Fibroblast of villous mesenchyme (primary cell): ENCODE results near the gene KY. TPM values are rescaled to one million over a fixed set of nuclear protein-coding genes. Genes with fewer than 3 reads are reported as not detected.

Experiments
- DNase-seq: peaks from one replicate; pipeline ENCODE4 v3.0.0-alpha.2; 2010; ENCODE audit warnings: low read depth
- H3K4me3 ChIP-seq: 2 replicates; pipeline ENCODE4 v1.5.1; 2011; ENCODE audit warnings: low read depth, mild to moderate bottlenecking, low read length
- CTCF ChIP-seq: IDR thresholded peaks from 2 replicates; pipeline ENCODE4 v1.5.1; 2012; ENCODE audit warnings: low read depth, mild to moderate bottlenecking, low read length; ENCODE audit not compliant: insufficient read depth
- total RNA-seq: library from RNA; depleted of rRNA; stranded (reverse); fragments of >200 nt; gene quantifications from 2 replicates; pipeline ENCODE4 v1.2.3, GENCODE V29; 2012

Gene KY
- 0.32 TPM in 1 of 2 replicates, not detected in the other for total RNA-seq

GRCh38 chr3:134650431-134651346, at the start of gene KY:
Gene KY, minus strand, starts transcription at chr3:134651022. Its CDS starts 62 bp downstream, at chr3:134650960.
- peak; percentile 18 for DNase-seq
- peak within 1 kb of the TSS; percentile 26 for H3K4me3 ChIP-seq
- TF ChIP-seq CTCF = no peak

- DNase-seq = no peak
- no peak for TF ChIP-seq CTCF
- no peak overlapping the region for H3K4me3 ChIP-seq
These were observed 48.9 kb upstream of the KY start for GRCh38 chr3:134699721-134700120.

GRCh38 chr3:134699141-134699711, 48.4 kb upstream of the KY start:
- TF ChIP-seq CTCF = no peak
- DNase-seq = no peak
- H3K4me3 ChIP-seq = no peak overlapping the region

DNA sequence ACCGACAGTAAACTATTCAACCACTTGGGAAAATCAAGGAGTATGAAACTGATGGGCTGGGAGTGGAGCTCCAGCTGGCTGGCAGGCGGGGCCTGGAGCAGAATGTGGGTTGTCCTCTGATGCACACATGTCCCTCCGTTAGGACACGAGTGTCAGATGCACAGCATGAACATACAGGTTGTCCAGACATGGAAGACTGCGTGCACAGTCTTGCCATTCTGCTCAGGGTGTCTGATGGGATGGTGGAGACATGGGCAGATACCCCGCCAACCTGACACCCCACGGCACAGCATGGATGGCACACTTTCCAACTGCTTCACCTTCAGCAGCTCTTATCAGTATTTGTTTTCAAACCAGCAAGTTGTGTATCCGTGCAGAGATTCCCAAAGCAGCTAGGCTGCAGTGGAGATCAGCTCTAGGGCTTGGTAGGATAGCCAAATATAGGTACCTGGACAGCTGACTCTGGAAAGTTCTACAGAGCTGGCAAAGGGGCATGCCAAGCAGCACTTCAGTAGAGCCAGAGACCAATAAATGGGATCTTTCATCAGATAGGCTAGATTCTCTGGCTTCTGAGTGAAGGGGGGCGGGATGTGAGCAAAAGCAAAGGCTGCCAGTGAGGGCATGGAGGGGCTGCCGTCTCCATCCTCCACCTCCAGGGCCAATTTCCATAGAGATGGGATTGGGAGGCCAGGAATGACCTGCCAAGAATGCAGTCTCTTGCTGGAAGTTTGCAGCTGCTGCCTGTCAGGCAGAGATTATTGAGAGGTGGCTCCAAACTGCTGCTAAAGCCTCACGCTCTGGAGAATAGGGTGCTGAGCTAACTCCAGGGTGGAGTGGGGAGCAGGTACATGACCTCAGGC, 47.2 kb upstream of the KY start:
- DNase-seq = no peak
- H3K4me3 ChIP-seq = no peak overlapping the region
- TF ChIP-seq CTCF = no peak

DNA sequence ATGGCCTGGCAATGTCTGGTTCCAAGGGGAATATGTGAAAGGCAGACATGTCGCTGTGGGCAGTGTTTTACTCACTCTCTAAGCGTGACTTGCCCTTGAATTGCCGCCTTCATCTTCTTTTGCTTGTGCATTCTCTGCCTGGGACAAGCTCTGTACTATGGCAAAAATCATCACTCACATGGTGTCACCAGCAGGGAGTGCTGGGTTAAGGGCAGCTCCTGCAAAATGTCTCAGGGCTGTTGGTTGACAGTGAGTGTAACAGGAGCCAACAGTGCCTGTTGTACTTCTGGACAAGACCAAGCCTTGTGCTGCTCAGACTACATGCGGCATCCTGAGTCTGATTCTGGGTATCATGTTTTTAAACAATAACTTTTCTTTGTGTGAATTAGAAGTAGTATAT, 45.3 kb upstream of the KY start:
- TF ChIP-seq CTCF = no peak
- no peak overlapping the region for H3K4me3 ChIP-seq
- no peak for DNase-seq

DNA sequence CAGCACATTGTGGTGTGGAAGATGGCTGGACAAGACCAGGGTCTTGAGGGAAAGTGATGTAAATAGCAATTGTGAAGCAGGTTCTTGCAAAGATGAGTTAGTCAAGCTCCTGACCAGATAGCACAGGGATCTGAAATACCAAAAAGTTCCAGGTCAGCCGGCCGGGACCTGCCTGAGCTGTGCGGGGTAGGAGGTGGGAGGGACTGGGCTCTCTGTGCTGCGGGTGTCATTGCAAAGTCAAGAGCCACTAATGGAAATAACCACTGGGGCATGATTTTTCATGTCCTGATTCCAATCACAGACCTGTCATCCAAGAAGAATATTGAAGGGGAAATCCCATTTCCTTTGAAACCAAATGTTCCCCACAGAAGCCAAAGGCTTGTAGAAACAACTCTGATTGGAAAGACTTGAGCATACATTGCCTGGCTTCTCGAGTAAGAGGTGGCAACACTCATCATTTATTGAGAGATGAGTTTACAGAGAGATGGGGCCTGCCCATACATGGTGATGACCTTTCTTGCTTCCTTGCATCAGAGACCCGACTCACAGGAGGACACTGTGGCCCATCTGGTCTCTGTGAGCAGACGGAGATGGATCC, 44.2 kb upstream of the KY start:
- no peak for DNase-seq
- no peak overlapping the region for H3K4me3 ChIP-seq
- no peak for TF ChIP-seq CTCF
